ENCODE measurements around the gene ARL5B. TPM values are rescaled to one million over a fixed set of nuclear protein-coding genes. Genes with fewer than 3 reads are reported as not detected.

The ARL5B gene
- total and polyA plus RNA-seq, 9 of the 15 experiments (the other 6 are each of a cell fraction or from before 2014, with no cell fraction given): 4.1 to 22.2 (median 15.1) TPM

DNA sequence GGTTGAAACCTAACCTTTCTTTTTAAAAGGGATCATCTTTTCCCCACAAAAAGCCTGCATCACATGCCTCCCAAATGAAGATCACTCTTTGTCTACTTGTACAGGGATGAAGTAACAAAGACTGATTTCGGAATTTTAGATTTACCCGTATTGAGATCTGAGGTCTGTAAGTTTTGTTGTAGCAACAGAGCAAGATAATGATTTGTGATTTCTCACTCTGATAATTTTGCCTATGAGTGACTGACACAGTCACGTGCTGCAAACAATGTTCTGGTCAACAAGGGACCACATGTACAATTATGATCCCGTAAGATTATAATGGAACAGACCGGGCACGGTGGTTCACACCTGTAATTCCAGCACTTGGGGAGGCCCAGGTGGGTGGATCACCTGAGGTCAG lies 31.3 kb downstream of the ARL5B start (continued):
- TF ChIP-seq PBX2 (CRISPR knock-in tag; IDR thresholded peaks at IDR 0.05; ENCODE audit: low read depth) (no peak), PBX2 (tag; conservative IDR thresholded peaks at IDR 0.05; ENCODE audit: low read depth) (no peak), HOMEZ (CRISPR knock-in tag; IDR thresholded peaks at IDR 0.05) (no peak), ZNF785 (CRISPR knock-in tag; IDR thresholded peaks at IDR 0.05) (no peak), BHLHE40 (IDR thresholded peaks at IDR 0.05; ENCODE audit: low read length) (0 out of 2 replicates have a peak, but pooled peaks have one; percentile 18), BRD4 (IDR thresholded peaks at IDR 0.05) (no peak)
